Hepatocyte (in vitro differentiated cells): ENCODE data around the gene SF3B6.

Experiments
- CTCF ChIP-seq: fragments of 200-600 bp; sonication (generic); IDR thresholded peaks from 2 replicates; pipeline ENCODE4 v1.5.1; 2016; ENCODE audit warnings: antibody characterized with exemption, mild to moderate bottlenecking; ENCODE audit not compliant: poor library complexity
- EZH2 ChIP-seq: fragments of 200-600 bp; sonication (generic); IDR thresholded peaks from 2 replicates; pipeline ENCODE4 v1.6.1; 2016; ENCODE audit warnings: antibody characterized with exemption, mild to moderate bottlenecking, borderline replicate concordance
- EZH2phosphoT487 ChIP-seq: fragments of 200-600 bp; sonication (generic); IDR thresholded peaks from one replicate; pipeline ENCODE4 v1.6.1; 2018; ENCODE audit warnings: antibody characterized with exemption, mild to moderate bottlenecking, low read depth, moderate library complexity; ENCODE audit not compliant: unreplicated experiment, severe bottlenecking

DNA sequence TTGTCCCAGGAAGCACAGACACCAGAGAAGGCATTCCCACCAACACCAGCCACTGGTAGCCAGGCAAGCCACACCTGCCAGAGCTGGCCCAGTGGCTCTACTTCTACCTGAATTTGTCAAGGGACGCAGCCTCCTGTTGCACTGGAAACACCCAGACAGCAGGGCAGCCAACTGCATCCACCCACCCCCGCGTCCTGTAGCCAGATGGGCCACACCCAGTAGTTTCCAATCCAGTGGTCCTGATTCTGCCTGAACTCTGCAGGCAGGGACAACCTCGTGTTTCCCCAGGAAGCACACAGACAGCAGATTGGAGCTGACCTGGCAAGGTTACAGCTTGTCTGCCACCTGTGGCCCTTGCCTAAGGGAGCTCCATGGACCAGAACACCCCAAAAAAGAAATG lies 28.8 kb upstream of the SF3B6 start:
- TF ChIP-seq CTCF (no peak), EZH2 (no peak), EZH2phosphoT487 (no peak)
